SKM-1 treated with dmso at 0.1 percent for 144 hours (cell line): Measurements from ENCODE around the gene RER1.
"Not testable (repeated sequence)": the region's sequence is repeated elsewhere in the genome, so short reads cannot be mapped to it uniquely, and the experiment has no call there.

Source experiments
- DNase-seq: peaks from one replicate; lab custom pipeline; 2025; ENCODE audit not compliant: unreplicated experiment; lab: John Stamatoyannopoulos, UW

The RER1 gene

GRCh38 chr1:2422523-2422922 is 30.9 kb downstream of the RER1 start:
- no peak for DNase-seq

- no peak for DNase-seq
Measured at GRCh38 chr1:2425892-2426291, 34.3 kb downstream of the RER1 start.

- no peak for DNase-seq
Measured at GRCh38 chr1:2426540-2426939, 34.9 kb downstream of the RER1 start.

DNA sequence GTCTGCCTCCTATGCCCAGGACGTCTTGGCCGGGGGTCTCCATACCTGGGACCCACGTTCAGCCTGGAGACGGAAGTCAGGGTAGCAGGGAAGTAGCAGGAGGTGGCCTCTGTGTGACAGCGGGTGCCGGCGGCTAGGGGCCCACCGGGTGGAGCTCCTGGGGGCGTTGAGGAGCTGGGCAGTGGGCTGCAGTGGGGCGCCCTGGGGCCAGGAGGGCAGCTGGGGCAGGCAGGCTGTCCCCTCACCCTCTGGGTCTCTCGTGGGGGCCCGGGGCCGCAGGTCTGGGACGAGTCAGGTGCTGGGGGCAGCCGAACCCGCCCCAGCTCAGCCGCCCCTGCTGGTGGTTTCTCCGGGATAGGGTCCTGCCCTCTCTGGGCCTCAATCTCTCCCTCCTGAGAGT is 35.4 kb downstream of the RER1 start:
- DNase-seq = no peak

GRCh38 chr1:2427976-2428375 is 36.3 kb downstream of the RER1 start:
- DNase-seq = no peak

- no peak for DNase-seq
Measured at GRCh38 chr1:2428490-2428889, 36.8 kb downstream of the RER1 start.

DNA sequence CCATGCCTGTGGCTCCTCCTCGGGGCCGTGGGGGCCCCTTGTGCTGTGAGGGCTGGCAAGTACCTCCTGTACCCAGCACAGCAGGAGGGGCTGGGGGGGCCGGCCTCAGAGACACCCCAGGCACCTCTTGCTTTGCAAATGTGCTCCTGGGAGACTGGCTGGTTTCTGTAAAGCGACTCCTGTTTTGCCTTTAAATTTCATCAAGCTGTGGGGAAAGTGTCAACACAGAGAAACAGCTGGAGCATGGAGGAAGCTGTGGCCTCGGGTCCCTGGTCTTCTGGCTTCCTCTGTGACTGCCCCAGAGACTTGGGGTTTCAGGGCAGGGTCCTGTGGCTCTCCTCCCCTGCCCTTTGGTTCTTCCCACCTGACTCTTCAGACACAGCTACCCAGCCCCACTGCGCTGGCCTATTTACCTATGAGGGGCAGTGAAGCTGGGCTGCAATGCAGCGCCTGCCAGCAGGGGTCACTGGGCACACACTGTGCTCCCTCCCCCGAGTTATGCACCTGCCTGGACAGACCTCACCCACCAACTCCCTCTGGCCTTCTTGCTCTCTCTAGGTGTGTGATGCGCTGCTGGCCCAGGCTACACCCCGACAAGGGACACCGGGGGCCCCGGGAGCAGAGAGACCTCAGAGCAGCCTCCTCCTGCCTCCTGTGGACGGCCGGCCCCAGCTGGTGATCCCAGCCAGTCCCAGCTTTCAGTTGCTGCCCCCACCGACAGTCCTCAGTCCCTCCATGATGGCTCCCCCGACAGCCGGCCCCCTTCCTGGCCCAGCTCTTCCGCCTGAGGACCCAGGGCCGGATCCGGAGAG is 38.3 kb downstream of the RER1 start:
- DNase-seq = no peak

GRCh38 chr1:2430592-2430973 is 38.9 kb downstream of the RER1 start:
- no peak for DNase-seq

DNA sequence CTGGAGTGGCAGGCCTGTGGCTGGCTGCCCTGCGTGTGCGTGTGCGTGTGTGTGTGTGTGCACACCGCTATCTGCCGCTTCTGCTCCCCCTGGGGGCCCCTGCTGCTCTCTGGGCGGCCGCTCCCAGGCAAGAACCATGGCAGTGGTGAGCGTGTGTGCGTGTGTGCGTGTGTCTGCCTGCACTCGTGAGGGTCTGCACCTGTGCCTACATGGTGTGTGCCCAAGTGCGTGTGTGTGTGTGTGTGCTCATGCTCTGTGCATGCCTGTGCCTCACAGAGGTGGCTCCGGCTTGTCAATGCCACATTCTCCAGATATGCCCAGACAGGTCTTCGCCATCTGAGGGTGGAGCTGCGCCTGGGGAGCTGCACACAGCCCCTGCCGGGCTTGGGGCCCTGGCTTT is 39.5 kb downstream of the RER1 start:
- DNase-seq = no peak

GRCh38 chr1:2431518-2431917 is 39.9 kb downstream of the RER1 start:
- DNase-seq = no peak

DNA sequence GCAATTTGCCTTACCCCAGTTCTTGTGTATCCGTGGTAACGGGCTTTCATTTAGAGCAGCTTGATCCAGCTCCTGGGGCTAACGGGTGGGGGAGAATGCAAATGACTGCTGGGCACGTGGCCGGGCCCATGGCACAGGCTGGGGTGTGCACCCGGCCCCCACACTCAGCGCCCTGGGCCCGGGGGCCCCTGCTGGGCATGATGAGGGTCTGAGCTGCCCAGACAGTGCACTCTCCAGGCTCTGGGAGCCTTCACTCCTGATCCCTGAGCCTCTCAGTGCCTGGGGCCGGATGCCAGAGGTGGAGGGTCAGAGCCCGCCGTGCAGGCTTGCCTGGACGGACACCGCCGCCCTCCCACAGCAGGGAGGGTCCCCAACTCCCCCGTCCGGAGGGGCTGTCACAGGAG is 40.8 kb downstream of the RER1 start:
- no peak for DNase-seq

DNA sequence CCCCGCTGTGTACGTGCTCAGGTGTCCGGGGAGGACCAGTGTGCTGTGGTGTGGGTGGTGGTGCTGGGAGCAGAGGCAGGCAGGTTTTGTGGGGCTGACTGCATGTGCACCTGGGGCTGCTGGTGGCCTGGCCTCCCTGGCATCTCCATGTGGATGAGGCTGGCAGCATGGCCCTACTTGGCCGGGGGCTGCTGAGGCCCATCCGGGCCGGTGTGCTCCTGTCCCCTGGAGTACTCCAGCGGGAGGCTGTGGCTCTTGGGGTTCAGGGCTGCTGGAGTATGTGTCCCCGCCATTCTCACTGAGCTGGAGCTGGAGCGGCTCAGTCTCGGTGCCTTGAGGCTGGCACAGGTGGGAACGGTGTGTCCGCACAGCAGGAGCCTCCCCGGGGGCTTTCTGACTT is 41.6 kb downstream of the RER1 start:
- no peak for DNase-seq

DNA sequence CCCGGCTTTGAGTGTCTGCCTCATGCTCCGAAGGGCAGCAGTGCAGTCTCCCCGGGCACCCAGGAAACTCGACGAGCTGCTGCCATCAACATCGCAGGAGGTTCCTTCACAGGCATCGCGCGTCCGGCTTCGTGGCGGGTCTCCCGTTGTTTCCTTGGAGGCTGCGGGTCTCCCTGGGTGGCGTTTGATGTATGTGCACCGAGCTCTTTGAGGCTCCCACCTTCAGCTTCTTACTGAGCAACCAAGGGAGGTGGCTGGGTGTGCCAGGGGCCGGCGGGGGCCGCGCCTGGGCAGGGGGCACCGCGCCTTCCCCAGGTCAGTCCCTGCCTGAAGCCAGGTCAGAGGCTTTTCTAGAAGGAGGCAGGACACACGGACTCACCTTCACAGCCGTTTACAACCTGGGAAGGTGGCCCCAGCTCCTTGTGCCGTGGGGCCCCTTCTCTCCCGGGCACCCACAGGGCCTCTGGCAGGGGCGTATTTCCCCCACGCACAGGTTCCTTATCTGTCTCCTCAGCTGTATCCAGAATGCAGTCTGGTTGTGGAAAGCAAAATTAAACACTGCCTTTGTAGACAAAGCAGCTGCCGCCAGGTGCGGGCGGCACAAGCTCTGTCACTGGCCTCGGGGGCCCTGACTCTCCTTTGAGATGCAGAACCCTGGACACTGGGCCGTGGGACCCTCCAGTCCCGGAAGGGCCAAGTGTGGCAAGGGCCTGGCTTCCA is 42.5 kb downstream of the RER1 start:
- DNase-seq = no peak

DNA sequence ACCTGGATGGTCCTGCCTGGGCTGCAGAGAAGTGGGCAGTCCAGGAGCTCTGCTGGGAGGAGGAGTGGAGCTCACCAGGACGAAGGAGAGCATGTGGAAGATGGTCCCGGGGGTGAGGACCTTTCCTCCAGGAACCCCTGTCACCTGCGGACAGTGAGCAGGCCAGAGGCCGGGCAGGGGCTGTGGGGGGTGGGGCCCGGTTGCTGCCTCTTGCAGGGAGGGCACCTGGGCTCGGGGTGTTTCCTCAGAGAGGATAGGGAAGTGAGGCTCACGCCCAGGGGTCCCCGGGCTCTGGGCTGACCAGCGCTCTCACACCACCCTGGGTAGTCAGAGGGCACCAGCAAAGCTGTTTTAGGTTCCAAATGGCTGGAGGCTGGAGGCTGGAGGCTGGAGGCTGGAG is 43.5 kb downstream of the RER1 start:
- no peak for DNase-seq

DNA sequence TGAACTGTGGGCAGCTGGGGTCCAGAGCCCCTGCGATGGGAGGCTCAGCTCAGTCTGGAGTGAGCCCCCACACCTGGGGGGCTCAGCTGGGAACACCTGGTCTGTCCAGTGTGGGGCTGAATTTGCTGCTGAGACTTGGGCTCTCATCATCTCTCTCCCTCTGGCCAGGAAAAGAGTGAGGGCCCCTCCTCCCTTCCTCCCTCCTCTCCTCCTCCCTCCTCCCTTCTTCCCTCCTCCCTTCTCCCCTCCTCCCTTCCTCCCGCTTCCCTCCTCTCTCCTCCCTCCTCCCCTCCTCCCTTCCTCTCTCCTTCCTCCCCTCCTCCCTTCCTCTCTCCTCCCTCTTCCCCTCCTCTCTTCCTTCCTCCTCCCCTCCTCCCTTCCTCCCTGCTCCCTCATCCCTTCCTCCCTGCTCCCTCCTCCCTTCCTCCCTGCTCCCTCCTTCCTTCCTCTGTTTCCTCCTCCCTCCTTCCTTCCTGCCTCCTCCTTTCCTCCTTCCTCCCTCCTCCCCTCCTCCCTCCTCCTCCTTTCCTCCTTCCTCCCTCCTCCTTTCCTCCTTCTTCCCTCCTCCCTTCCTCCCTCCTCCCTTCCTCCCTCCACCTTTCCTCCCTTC is 44.2 kb downstream of the RER1 start:
- no peak for DNase-seq

GRCh38 chr1:2436876-2437275 is 45.2 kb downstream of the RER1 start:
- DNase-seq = no peak

DNA sequence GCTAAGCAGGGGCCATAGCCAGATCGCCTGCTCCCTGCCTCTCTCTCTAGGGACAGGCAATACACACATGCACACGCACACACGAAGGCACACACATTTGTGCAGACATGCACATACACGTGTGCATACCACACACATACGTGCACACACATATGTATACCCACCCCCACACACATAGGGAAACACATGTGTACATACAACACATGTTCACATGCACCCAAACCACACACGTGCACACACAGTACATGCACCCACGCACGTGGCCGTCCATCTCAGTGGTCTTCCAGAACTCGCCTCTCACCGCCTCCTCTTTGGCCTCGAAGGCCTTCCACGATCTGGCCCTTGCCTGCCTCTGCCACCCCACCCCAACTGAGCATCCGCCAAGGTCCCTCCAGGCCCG is 46.0 kb downstream of the RER1 start:
- no peak for DNase-seq

GRCh38 chr1:2438038-2438437 is 46.4 kb downstream of the RER1 start:
- DNase-seq = no peak

- no peak for DNase-seq
Measured at GRCh38 chr1:2438641-2439040, 47.0 kb downstream of the RER1 start.

GRCh38 chr1:2439369-2439768 is 47.7 kb downstream of the RER1 start:
- no peak for DNase-seq

DNA sequence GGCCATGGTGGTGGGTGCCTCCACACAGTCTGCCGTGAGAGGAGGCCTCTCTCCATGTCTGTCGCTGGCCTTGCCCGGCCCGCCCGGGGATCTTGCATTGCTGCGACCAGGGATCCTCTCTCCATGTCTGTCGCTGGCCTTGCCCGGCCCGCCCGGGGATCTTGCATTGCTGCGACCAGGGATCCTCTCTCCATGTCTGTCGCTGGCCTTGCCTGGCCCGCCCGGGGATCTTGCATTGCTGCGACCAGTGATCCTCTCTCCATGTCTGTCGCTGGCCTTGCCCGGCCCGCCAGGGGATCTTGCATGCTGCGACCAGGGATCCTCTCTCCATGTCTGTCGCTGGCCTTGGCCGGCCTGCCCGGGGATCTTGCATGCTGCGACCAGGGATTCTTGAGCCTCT is 48.7 kb downstream of the RER1 start:
- DNase-seq = not testable (repeated sequence)

DNA sequence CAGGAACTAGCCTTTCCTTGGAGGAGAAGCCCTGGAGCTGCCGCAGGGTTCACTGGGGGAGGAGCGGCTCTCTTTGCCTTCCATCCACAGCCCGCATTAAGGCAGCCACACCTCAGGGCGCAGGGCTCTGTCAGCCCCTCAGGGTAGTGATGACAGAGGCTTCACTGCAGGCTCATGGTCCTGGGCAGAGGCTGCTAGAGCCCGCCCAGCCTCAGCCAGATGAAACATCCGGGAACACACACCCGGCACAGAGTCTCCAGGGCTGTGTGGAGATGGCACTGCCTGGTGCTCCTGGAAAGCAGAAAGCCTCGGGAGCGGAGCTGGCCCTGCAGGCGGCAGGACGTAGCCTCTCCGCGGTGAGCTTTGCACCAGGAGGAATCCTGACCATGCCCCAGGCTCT is 50.1 kb downstream of the RER1 start:
- DNase-seq = no peak
